ENCODE measurements around the gene SESTD1.
"Not testable (repeated sequence)": the region's sequence is repeated elsewhere in the genome, so short reads cannot be mapped to it uniquely, and the experiment has no call there.

Gene SESTD1

DNA sequence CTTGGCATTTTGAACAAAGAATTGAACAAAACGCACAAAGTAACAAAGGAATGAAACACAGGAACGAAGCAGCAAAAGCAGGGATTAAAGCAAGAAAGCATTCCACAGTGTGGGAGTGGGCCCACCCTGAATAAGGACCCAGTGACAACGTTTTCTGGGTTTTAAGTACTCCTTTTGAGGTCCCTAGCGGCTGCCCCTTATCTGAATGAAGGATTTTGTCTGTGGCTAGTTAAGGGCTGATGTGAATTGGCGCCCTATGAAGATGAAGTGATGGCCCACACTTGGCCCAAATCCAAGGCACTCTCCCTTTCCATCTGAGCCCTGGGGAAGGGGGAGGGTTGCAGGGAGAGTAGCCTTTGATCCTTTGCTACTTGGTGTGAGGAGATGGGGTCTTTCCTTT lies 206.9 kb downstream of the SESTD1 start:
- TF ChIP-seq, protein P1, sequence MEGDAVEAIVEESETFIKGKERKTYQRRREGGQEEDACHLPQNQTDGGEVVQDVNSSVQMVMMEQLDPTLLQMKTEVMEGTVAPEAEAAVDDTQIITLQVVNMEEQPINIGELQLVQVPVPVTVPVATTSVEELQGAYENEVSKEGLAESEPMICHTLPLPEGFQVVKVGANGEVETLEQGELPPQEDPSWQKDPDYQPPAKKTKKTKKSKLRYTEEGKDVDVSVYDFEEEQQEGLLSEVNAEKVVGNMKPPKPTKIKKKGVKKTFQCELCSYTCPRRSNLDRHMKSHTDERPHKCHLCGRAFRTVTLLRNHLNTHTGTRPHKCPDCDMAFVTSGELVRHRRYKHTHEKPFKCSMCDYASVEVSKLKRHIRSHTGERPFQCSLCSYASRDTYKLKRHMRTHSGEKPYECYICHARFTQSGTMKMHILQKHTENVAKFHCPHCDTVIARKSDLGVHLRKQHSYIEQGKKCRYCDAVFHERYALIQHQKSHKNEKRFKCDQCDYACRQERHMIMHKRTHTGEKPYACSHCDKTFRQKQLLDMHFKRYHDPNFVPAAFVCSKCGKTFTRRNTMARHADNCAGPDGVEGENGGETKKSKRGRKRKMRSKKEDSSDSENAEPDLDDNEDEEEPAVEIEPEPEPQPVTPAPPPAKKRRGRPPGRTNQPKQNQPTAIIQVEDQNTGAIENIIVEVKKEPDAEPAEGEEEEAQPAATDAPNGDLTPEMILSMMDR (IDR thresholded peaks at IDR 0.05), result no peak
- Histone ChIP-seq H3K27ac (no peak overlapping the region), H3K4me1 (peaks cover 0 to 18% (median 5%) of the 10 kb centered on the region in 4 donors), H3K36me3 (no peaks in the 10 kb centered on the region), H3K27me3 (no peaks in the 10 kb centered on the region), H3K4me3 (no peak overlapping the region), H3K9me3 (no peaks in the 10 kb centered on the region)
- intact Hi-C loops (cut with DNase I; ENCODE audit: low total_unique reads), result no loop called here
- no peak for DNase-seq

DNA sequence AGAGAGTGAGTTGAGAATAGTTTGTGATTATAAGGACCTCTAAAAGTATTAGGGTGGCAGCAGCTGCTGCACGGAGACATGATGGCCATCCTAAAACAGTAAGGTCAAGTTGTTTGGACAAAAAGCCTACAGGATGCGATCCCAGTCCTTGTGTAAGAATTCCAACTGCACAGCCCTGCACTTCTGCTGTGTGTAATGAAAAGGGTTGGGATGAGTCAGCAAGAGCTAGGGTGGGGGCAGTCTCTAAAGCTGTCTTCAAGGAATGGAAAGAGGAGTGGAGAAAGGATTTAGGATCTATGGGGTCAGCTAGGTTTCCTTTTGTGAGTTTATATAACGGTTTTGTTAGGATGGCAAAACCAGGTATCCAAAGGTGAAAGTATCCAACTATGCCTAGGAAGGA lies 211.1 kb downstream of the SESTD1 start:
- H3K36me3 ChIP-seq; H3K27me3 ChIP-seq; H3K27ac ChIP-seq; H3K9me3 ChIP-seq; H3K4me3 ChIP-seq; DNase-seq; intact Hi-C loops (cut with DNase I; ENCODE audit: low total_unique reads): not testable (repeated sequence)
- peaks cover 0 to 28% (median 2%) of the 10 kb centered on the region in 4 donors for H3K4me1 ChIP-seq

All from tibial artery (tissue), 4 donors.